ENCODE measurements around the gene RAB36. TPM values are rescaled to one million over a fixed set of nuclear protein-coding genes. Genes with fewer than 3 reads are reported as not detected.

The RAB36 gene
- total RNA-seq, 1 donor from 2014 or later, result 0.26 TPM

GRCh38 chr22:23180893-23181720 is 35.8 kb downstream of the RAB36 start:
- FAIRE-seq (no peak), DNase-seq (ENCODE audit: low read depth) (no peak)
- no peaks in the 10 kb centered on the region for H3K27me3 ChIP-seq (ENCODE audit: control insufficient read depth, insufficient read depth, low read length)
- peaks cover 7% of the 10 kb centered on the region for H3K36me3 ChIP-seq (ENCODE audit: control insufficient read depth, insufficient read depth, low read length)
- TF ChIP-seq, protein P1, sequence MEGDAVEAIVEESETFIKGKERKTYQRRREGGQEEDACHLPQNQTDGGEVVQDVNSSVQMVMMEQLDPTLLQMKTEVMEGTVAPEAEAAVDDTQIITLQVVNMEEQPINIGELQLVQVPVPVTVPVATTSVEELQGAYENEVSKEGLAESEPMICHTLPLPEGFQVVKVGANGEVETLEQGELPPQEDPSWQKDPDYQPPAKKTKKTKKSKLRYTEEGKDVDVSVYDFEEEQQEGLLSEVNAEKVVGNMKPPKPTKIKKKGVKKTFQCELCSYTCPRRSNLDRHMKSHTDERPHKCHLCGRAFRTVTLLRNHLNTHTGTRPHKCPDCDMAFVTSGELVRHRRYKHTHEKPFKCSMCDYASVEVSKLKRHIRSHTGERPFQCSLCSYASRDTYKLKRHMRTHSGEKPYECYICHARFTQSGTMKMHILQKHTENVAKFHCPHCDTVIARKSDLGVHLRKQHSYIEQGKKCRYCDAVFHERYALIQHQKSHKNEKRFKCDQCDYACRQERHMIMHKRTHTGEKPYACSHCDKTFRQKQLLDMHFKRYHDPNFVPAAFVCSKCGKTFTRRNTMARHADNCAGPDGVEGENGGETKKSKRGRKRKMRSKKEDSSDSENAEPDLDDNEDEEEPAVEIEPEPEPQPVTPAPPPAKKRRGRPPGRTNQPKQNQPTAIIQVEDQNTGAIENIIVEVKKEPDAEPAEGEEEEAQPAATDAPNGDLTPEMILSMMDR (IDR thresholded peaks at IDR 0.05; ENCODE audit: insufficient read depth, low read length, severe bottlenecking), result no peak
- H3K4me3 ChIP-seq (ENCODE audit: low read depth, low read length), result peak overlapping the region; percentile 71

GRCh38 chr22:23181721-23182308 is 36.5 kb downstream of the RAB36 start:
- Histone ChIP-seq H3K27me3 (ENCODE audit: control insufficient read depth, insufficient read depth, low read length) (no peaks in the 10 kb centered on the region), H3K36me3 (ENCODE audit: control insufficient read depth, insufficient read depth, low read length) (peaks cover 7% of the 10 kb centered on the region), H3K4me3 (ENCODE audit: low read depth, low read length) (peak overlapping the region; percentile 71)
- FAIRE-seq, result no peak
- DNase-seq (ENCODE audit: low read depth), result no peak
- TF ChIP-seq, protein P1 (IDR thresholded peaks at IDR 0.05; ENCODE audit: insufficient read depth, low read length, severe bottlenecking), result no peak

GRCh38 chr22:23182309-23183060 is 37.2 kb downstream of the RAB36 start:
- FAIRE-seq, result no peak

GRCh38 chr22:23183061-23183698 is 37.9 kb downstream of the RAB36 start:
- no peaks in the 10 kb centered on the region for H3K27me3 ChIP-seq (ENCODE audit: control insufficient read depth, insufficient read depth, low read length)
- H3K36me3 ChIP-seq (ENCODE audit: control insufficient read depth, insufficient read depth, low read length), result peaks cover 11% of the 10 kb centered on the region
- FAIRE-seq, result no peak
- TF ChIP-seq, protein P1 (IDR thresholded peaks at IDR 0.05; ENCODE audit: insufficient read depth, low read length, severe bottlenecking), result no peak
- peak; percentile 51 for DNase-seq (ENCODE audit: low read depth)
- H3K4me3 ChIP-seq (ENCODE audit: low read depth, low read length), result peak overlapping the region; percentile 71

More at GRCh38 chr22:23182309-23183060, 37.2 kb downstream of the RAB36 start:
- TF ChIP-seq, protein P1 (IDR thresholded peaks at IDR 0.05; ENCODE audit: insufficient read depth, low read length, severe bottlenecking), result no peak
- peaks cover 7% of the 10 kb centered on the region for H3K36me3 ChIP-seq (ENCODE audit: control insufficient read depth, insufficient read depth, low read length)
- DNase-seq (ENCODE audit: low read depth), result peak; percentile 88
- H3K27me3 ChIP-seq (ENCODE audit: control insufficient read depth, insufficient read depth, low read length), result no peaks in the 10 kb centered on the region
- H3K4me3 ChIP-seq (ENCODE audit: low read depth, low read length), result peak overlapping the region; percentile 71

GRCh38 chr22:23184100-23184763 is 39.0 kb downstream of the RAB36 start:
- TF ChIP-seq, protein P1 (IDR thresholded peaks at IDR 0.05; ENCODE audit: insufficient read depth, low read length, severe bottlenecking), result no peak
- FAIRE-seq (no peak), DNase-seq (ENCODE audit: low read depth) (no peak)
- H3K4me3 ChIP-seq (ENCODE audit: low read depth, low read length), result no peak overlapping the region
- H3K36me3 ChIP-seq (ENCODE audit: control insufficient read depth, insufficient read depth, low read length), result peaks cover 13% of the 10 kb centered on the region
- H3K27me3 ChIP-seq (ENCODE audit: control insufficient read depth, insufficient read depth, low read length), result no peaks in the 10 kb centered on the region
